ENCODE results near the gene FRYL.
"Not testable (repeated sequence)": the region's sequence is repeated elsewhere in the genome, so short reads cannot be mapped to it uniquely, and the experiment has no call there.

FRYL gene

DNA sequence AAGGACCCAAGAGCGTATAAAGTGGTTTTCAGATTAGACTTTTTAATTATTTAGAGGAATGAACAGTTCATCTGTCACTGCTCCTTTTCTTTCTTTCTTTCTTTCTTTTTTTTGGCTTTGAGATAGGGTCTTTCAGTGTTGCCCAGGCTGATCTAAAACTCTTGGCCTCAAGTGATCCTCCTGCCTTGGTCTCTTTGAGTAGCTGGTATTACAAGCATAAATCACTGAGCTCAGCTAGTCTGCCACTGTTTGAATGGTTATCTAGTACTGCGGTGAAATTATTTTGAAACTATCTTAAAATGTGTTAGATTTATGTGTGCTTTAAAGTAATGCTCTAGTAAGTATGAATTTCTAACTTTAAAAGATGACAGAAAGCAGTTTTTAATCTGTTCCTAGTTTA, 6.5 kb upstream of the FRYL start:
- DNase-seq, result no peak

DNA sequence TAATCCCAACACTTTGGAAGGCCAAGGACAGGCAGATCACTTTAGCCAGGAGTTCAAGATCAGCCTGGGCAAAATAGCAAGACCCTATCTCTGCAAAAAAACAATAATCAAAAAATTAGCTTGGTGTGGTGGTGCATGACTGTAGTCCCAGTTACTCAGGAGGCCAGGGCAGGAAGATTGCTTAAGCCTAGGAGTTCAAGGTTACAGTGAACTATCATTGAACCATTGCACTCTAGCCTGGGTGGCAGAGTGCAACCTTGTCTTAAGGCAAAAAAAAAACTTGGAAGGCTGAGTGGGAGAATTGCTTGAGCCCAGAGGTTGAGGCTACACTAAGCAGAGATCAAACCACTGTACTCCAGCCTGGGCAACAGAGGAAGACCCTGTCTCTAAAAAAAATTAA, 5.2 kb upstream of the FRYL start:
- DNase-seq, result no peak

DNA sequence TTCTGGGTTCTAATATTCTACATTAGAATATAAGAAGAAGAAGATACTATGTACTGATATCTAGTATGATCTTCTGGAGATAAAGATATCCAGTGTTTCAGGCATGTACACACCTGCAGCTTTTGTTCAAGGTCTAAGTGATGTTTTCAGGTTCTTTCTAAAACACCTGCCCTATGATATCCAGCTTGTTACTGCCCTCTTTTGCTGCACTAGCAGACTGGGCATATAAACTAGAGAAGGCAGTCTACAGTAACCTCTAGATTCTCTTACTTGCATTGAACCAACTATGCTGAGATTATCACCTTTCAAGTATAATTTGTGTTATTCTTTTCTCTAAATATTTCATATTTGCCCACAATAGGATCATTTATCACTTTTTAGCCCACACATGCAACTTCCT, 1.9 kb upstream of the FRYL start:
- no peak for DNase-seq

DNA sequence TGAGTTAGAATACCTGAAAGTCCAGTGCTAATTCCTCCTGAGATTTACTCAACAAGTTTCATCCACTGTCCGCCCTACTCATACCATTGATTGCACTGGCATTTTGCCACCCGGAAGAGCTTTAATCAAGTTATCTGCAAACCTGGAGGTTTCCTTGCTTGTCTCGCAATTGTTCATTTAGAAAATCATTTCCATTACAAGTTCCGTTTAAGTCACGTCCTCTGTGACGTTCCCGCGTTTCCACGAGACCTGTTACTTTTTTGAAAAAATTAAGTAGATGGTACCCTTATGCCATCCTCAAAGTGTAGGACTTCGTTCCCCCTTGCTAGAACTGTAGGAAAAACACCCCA, 761 bp upstream of the FRYL start:
- DNase-seq, result peak in 8 of 51 donors; percentile 14 to 62 (median 35)

DNA sequence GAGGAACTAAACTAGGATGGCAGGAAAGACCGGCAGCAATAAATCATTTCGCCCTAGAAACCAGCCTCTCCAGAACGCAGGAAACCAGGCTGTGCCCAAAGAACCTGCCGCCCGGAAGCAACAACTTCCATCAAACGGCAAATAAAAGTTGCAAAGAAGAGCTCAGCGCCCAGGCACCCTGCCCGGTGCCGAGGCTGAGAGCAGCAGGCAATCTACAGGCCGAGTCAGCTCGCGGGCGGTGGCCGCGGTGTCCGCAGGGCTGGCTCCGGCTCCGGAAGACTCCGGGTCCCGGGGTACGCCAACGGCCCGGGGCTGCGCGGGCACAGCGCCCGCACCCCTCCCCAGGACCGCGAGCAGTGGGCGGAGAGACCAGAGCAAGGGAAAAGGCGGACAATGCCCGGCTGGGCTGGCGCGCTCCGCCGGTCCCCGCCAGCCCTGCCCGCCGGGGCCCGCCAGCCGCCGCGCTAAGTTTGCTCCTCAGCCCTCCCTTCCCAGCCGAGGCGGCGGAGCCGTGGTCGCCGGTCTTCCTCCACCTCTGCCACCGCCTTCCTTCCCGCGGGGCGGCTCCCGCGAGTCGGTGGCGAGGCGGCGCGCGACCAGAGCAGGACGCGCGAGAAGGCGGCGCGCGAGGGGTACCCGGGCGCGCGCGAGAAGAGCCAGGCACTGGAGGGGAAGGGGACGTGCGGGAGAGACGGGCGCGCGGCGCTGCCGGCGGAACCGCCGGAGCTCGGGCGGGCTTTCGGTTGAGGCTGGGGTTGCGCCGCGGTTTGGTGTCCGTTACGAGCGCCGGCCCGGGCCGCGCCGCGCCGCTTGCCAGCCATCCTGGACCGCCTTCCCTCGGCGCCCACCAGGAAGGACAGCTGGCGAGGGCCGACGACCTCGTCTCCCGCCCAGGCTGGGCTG, 733 bp downstream of the FRYL start:
- peak in 48 of 51 donors; percentile 26 to 80 (median 56) for DNase-seq

DNA sequence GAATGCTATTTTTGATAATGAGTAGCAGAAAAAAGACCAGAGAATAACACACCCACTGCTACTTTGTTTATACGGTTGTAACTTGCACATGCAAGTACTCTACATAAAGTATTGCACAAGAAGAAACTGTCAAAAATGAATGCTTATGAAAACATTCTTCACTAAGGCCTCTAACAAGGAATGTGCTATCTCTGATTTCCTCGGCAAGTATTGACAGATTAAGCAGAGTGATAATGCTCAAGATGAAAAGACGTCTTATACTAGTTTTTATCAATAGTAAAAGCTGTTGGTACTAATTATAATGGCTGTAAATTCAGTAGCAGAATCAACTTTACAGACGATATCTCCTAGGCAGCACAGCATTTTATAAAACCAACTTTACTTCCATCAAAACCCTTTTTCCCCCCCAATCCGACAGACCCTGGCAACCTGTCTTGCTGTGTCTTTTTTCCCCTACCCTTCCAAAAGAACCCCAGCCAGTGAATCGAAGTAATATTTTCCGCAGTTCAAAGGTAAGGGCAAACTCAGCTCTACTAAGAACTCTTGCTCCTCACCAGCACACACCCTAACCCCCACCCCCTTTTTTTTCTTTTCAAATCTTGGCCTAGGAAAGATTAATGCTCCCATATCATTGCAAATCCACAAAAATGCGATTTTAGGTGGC, 1.5 kb downstream of the FRYL start:
- DNase-seq, result peak in 2 of 51 donors; percentile 33 to 40

DNA sequence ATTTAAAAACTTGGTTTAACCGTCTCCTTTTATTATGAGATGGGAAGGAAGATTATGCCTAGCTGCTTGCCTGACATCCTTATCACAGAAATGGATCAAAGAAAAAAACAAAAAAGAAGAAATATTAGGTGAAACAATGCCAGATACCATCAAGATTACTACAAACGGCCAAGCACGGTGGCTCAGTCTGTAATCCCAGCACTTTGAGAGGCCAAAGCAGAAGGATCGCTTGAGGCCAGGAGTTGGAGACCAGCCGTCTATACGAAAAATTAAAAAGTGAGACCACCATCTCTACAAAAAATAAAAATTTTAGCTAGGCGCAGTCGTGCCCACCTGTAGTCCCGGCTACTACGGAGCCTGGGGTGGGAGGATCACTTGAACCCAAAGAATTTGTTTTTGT, 2.3 kb downstream of the FRYL start:
- no peak for DNase-seq

DNA sequence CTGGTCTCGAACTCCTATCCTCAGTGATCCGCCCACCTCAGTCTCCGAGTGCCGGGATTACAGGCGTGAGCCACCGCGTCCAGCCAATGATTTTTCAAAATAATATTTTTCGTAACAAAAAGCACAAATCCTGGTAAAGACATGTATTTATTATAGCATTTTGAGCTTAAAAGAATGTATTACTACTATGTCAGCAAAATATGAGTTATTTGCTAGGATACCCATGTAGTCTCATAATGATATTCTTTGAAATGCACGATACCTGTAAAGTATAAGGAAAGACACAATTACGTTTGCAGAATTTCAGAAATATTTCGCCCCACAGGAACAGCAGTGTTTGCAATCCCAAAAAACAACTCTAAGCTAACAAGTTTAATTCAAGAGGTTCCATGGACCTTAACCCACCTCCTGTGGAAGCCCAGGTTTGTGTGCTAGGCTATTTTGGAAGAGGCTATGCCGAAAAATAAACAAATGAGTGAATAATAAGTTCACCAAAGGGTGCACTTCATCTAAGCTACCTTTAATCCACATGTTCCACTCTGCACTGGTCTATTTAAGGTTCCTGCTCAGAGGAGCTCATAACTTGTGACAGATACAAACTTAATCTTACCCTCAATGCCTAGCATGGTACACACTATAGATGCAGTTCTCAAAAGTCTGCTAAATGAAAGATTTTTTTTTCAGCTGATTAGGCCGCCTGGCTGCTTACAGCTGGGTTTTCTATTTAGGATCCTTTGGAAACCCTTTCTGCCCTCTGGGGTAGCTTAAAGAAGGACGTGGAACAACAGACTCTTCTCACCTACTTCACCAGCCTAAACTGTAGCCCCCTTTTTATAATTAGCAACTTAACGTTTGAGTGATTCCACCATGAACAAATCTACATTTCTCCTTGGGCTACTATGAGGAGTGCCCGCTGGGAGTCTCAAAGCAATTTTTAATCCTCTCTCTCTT, 5.0 kb downstream of the FRYL start:
- DNase-seq, result no peak

DNA sequence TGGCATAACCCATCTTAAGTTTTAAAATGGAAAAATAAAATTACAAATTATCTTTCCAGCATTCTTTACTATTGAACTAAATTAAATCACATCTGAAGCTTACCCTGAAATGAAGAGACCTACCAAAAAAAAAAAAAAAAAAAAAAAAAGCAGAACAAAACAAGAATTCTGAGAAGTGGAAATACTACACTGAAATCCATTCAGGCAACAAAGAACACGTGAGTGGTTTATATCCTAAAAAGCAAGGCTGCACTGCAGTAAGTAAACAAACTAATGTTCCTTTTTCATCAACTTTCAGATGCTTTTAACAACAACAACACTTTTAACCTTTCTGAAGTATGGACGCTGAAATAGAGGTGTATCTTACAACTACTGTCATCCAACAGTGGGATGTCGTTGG, 7.5 kb downstream of the FRYL start:
- no peak for DNase-seq

DNA sequence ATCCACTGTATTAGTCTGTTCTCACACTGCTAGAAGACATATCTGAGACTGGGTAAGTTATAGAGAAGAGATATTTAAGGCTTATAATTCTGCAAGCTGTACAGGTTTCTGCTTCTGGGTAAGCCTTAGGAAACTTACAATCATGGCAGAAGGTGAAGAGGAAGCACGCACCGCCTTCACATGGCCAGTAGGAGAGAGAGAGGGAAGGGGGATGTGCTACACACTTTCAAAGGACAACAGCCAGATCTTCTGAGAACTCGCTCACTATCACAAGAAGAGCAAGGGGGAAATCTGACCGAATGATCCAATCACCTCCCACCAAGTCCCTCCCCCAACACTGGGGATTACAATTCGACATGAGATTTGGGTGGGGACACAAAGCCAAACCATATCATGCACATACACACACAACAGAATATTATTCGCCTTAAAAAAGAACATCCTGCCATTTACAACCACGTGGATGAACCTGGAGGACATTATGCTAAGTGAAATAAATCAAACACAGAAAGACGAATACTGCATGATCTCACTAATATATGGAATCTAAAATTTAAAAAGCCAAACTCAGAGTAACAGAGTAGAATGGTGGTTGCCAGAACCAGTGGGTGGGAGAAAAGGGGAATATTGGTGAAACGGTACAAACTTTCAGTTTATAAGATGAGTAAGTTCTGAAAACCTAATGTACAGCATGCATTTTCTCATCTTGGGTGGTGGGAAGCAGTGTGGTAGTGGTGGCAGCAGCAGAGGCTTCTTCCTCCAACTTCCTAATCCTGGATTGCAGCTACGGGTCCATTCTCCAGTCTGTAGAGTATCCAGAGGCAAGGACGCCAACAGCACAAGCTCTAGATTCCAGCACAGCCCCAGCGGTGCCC, 12.8 kb downstream of the FRYL start:
- no peak for DNase-seq

DNA sequence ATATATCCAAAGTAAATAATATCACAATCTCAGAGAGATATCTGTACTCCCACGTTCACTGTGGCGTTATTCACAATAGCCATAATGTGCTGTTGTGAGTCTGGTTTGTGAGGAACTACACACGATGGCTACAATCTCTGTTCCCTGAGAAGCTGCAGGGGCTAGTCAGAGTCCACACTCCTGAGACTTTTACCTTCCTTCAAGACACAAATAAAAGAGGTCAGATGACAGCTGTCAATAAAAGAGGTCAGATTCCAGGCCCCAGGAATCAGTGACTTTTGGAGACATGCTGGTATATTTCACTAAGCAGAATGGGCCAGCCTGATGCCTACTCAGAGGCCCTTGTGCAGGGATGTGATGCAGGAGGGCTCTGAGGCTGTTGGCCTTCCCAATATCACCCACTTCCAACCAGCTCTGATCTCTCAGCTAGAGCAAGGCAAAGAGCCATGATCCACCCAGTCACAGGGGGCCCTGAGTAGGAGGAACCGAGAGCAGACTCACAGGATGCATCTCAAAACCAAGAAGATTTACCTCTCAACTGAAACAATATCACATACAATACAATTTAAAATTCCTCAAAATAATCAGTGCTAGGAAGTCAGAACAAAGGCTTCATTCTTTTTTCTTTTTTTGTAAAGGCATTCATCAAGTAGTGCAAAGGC, 13.8 kb downstream of the FRYL start:
- no peak for DNase-seq

DNA sequence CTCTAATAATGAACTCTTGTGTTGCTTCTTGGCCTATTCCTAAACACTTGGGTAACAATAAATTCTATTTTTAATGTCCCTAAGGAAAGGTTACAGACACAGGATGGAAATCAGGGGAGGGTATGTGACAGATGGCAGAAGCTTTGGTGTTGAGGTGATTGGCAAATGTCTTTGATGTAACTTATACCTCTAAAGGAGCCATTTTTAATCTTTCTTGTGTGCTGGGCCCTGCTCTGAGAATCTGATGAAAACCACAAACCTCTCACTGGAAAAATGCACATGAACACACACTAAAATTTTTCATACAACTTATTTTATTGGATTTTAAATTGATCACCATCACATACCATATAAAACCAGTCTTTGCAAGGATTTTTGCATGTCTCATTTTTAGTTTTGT, 17.7 kb downstream of the FRYL start:
- DNase-seq, result no peak

DNA sequence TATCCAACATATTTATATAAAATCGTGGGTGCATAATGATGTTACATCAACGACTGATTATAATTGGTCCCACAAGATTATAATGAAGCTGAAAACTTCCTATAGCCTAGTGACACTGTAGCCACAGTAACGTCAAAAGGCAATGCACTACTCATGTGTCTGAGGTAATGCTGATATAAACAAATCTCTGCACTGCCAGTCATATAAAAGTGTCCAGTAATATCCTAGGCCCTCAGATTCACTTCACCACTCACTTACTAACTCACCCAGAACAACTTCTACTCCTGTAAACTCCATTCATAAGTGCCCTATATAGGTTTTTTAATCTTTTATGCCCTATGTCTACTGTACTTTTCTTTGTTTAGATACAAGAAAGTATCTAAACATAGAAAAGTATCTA, 18.8 kb downstream of the FRYL start:
- no peak for DNase-seq

DNA sequence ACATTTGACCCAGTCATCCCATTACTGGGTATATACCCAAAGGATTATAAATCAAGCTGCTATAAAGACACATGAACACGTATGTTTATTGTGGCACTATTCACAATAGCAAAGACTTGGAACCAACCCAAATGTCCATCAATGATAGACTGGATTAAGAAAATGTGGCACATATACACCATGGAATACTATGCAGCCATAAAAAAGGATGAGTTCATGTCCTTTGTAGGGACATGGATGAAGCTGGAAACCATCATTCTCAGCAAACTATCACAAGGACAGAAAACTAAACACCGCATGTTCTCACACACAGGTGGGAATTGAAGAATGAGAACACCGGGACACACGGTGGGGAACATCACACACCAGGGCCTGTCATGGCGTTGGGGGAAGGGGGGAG, 21.4 kb downstream of the FRYL start:
- DNase-seq, result not testable (repeated sequence)

DNA sequence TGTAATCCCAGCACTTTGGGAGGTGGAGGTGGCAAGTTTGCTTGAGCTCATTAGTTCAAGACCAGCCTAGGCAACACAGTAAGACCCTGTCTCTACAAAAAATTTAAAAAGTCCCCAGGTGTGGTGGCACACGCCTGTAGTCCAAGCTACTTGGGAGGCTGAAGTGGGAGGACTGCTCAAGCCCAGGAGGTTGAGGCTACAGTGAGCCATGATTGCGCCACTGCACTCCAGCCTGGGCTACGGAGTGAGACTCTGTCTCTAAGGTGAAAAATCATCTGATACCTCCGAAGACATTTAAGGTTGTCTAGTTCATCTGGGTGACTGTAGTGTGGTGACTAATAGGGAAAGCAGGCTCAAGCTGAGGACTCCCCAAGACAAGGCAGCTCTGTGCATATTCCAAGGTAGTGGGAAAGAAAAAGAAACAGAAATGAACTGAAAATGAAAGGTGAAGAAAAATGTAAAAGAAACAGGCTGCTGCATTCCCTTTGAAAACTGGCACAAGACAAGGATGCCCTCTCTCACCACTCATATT, 23.3 kb downstream of the FRYL start:
- DNase-seq, result no peak

DNA sequence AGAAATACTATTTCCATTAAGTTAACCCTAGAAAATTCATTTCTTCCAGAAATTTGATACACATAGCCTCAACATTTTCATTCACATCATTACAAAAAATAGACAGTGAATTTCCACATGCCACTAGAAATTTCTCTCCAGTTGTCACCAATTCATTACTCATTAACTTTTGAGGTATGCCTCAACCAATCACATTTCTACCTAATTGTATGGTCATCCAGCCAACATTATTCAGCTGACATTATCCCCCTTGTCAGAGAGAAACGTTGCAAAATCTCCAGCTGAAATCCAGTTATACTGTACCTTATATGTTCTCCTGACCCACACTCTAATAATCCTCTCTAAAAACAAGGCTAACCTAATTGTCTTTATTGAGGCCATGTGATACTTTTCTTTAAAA, 24.8 kb downstream of the FRYL start:
- no peak for DNase-seq

DNA sequence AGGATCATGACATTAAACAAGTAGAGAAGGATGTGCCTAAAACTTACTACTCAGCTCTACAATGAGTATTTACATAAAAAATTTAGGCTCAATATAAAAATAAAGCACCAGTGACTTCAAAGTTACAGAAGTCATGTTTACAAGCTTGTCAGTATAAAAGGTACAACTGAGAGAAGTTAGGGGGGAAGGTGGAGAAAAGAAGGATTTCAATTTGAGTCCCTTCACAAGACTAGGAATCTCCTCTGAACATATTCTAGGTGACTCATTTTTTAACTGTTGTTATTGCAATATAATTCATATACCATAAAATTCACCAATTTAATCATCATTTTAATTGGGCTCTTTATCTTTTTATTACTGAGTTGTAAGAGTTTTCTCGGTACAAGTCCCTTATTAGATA, 26.9 kb downstream of the FRYL start:
- no peak for DNase-seq

DNA sequence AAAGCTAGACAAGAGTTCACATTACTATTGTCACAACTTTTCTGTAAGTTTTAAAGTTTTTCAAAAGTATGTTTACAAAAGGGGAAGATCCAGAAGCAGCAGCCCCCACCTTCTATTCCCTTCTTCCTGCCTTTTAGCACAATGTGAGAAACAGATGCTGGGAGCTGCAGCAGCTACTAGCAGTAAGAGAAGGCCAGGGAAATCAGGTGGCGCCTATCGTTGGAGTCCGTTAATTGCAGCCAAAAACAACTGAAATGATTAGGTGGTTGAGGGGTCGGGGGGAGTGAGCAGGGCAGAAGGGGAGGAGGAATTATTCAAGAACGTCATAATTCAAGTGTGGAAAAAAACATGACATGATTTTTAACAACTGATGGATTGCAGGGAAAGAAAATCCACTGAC, 27.4 kb downstream of the FRYL start:
- DNase-seq, result no peak

DNA sequence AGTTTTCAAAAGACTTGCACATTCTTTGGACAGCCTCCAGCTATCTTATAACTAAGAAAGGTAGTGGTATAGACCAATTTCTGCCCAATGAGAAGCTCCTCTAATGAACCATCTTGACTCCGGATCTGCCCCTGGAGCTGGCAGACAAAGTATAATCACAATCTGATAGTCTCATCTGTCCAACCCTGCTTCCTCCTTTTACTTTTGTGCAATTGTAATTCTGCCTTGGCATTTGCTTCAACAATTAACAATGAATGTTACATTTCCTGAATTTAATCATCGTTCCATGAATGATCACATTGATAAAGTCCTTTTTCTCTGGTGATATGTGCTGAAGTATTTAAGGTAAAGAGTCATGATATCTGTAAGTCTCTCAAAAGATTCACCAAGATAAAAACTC, 27.8 kb downstream of the FRYL start:
- no peak for DNase-seq

DNA sequence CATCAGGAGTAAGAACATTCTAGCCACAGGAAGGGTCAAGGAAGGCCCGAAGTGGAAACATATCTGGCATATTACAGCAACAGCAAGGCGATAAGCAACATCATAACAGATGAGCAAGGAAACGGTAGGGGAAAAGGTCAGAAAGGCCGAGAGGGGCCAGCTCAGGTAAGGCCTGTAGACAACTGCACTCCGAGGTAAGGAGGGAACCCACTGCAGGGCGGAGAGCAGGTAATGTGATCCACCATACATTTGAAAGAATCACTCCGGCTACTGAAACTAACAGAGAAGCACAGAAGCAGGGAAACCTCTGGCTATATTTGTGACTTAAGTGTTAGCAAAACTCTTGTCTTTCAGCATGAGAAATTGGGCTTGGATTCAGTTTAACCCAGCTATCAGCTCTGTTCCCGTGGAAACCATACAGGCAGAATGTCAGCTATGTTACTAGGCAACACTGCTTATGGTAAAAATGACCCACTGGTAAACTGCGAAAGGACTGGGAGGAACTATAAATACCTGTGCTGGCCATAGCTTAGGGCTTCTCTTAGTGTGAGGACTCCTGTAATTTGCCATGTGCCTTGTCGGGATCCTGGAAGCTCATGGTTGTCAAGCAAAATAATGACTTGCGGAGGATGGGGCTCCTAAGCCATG, 31.0 kb downstream of the FRYL start:
- peak in 1 of 51 donors; percentile 2 for DNase-seq
